Endodermal cell (in vitro differentiated cells): ENCODE results near the gene ADAMTS18. TPM values are rescaled to one million over a fixed set of nuclear protein-coding genes. Genes with fewer than 3 reads are reported as not detected.

ENCODE experiments used
- DNase-seq: peaks from one replicate; pipeline ENCODE4 v3.0.0-alpha.2; 2017
- H3K27ac ChIP-seq: 2 replicates; pipeline ENCODE4 v1.5.1; 2013; ENCODE audit warnings: mild to moderate bottlenecking, low read depth, low read length, moderate library complexity
- H3K27me3 ChIP-seq: 2 replicates; pipeline ENCODE4 v1.6.1; 2013; ENCODE audit warnings: mild to moderate bottlenecking, low read length, moderate library complexity; ENCODE audit not compliant: insufficient read depth, control insufficient read depth, poor library complexity, severe bottlenecking
- H3K36me3 ChIP-seq: 2 replicates; pipeline ENCODE4 v1.7.0; 2013; ENCODE audit warnings: mild to moderate bottlenecking, low read length, moderate library complexity; ENCODE audit not compliant: control insufficient read depth, insufficient read depth
- H3K4me1 ChIP-seq: one replicate; pipeline ENCODE4 v1.7.0; 2013; ENCODE audit warnings: low read length; ENCODE audit not compliant: control insufficient read depth, insufficient read depth
- H3K4me3 ChIP-seq: 2 replicates; pipeline ENCODE4 v1.5.1; 2013; ENCODE audit warnings: mild to moderate bottlenecking, low read length, moderate library complexity
- H3K9ac ChIP-seq: 2 replicates; pipeline ENCODE4 v1.6.1; 2013; ENCODE audit warnings: mild to moderate bottlenecking, low read length, moderate library complexity; ENCODE audit not compliant: poor library complexity, severe bottlenecking; ENCODE audit errors: extremely low read depth
- H3K9me3 ChIP-seq: 2 replicates; pipeline ENCODE4 v1.6.1; 2013; ENCODE audit warnings: mild to moderate bottlenecking, low read length, moderate library complexity; ENCODE audit not compliant: control insufficient read depth
- H3K27ac Mint-ChIP-seq: 2 replicates; pipeline ENCODE4 v1.8.0; 2020; ENCODE audit warnings: mixed read lengths
- H3K27me3 Mint-ChIP-seq: 2 replicates; pipeline ENCODE4 v1.8.0; 2021; ENCODE audit warnings: mild to moderate bottlenecking, mixed read lengths; ENCODE audit not compliant: insufficient read depth
- H3K36me3 Mint-ChIP-seq: 2 replicates; pipeline ENCODE4 v1.8.0; 2020; ENCODE audit warnings: low read depth, mixed read lengths
- H3K4me1 Mint-ChIP-seq: 2 replicates; pipeline ENCODE4 v1.8.0; 2020; ENCODE audit warnings: mixed read lengths
- H3K4me3 Mint-ChIP-seq: 2 replicates; pipeline ENCODE4 v1.8.0; 2020; ENCODE audit warnings: mild to moderate bottlenecking, moderate library complexity, mixed read lengths
- H3K9me3 Mint-ChIP-seq: 2 replicates; pipeline ENCODE4 v1.8.0; 2020; ENCODE audit warnings: mild to moderate bottlenecking, mixed read lengths
- CTCF ChIP-seq: fragments of 200-600 bp; sonication (generic); conservative IDR thresholded peaks from 2 replicates; pipeline ENCODE4 v1.5.0; 2021; ENCODE audit warnings: antibody characterized with exemption, mild to moderate bottlenecking
- WGBS, 2 experiments: methylation state at CpG; one replicate each; pipeline versions ENCODE4 v1.1.5 to v1.1.7; 2013; ENCODE audit warnings: missing lambda C conversion rate in 2 of 2, mixed read lengths in 1 of 2; ENCODE audit not compliant: insufficient coverage in 1 of 2, insufficient read length in 1 of 2; 5-methylcytosine and 5-hydroxymethylcytosine counted together
- total RNA-seq, 2 donors: library from RNA; stranded (reverse); fragmentation: NEBNext Ultra II Directional in 1 of 2; extraction: Animal tissue kit (Norgen Biotek cat#: 25700) in 1 of 2; gene quantifications; 2 replicates in 1 of 2; 3 replicates in 1 of 2; pipeline ENCODE4 v1.2.1, GENCODE V29; 2021

Gene ADAMTS18
- total RNA-seq, 2 donors from 2014 or later = 7.9 to 12.4 TPM

GRCh38 chr16:77450790-77451487, 16.1 kb upstream of the ADAMTS18 start:
- Mint-ChIP-seq H3K9me3 (no peaks in the 10 kb centered on the region), H3K4me1 (peaks cover 31% of the 10 kb centered on the region), H3K4me3 (no peak overlapping the region), H3K36me3 (no peaks in the 10 kb centered on the region), H3K27ac (no peak overlapping the region), H3K27me3 (no peaks in the 10 kb centered on the region)
- H3K9me3 ChIP-seq = no peaks in the 10 kb centered on the region
- no peak overlapping the region for H3K9ac ChIP-seq
- no peak for DNase-seq
- no peaks in the 10 kb centered on the region for H3K36me3 ChIP-seq
- H3K4me1 ChIP-seq = peaks cover 20% of the 10 kb centered on the region
- no peak for TF ChIP-seq CTCF
- H3K4me3 ChIP-seq = no peak overlapping the region
- H3K27ac ChIP-seq = no peak overlapping the region
- 89 to 91% methylated on average over 5 of the region's 5 CpGs for WGBS, 2 experiments
- no peaks in the 10 kb centered on the region for H3K27me3 ChIP-seq

- Histone ChIP-seq H3K36me3 (no peaks in the 10 kb centered on the region), H3K4me3 (no peak overlapping the region), H3K27ac (no peak overlapping the region), H3K27me3 (no peaks in the 10 kb centered on the region), H3K9me3 (no peaks in the 10 kb centered on the region), H3K4me1 (peaks cover 20% of the 10 kb centered on the region), H3K9ac (no peak overlapping the region)
- H3K27me3 Mint-ChIP-seq = no peaks in the 10 kb centered on the region
- no peaks in the 10 kb centered on the region for H3K9me3 Mint-ChIP-seq
- H3K4me3 Mint-ChIP-seq = no peak overlapping the region
- no peak for TF ChIP-seq CTCF
- H3K27ac Mint-ChIP-seq = no peak overlapping the region
- H3K4me1 Mint-ChIP-seq = peaks cover 30% of the 10 kb centered on the region
- H3K36me3 Mint-ChIP-seq = no peaks in the 10 kb centered on the region
- DNase-seq = no peak
Measured at GRCh38 chr16:77449208-77449607, 14.4 kb upstream of the ADAMTS18 start.

GRCh38 chr16:77445324-77445723, 10.5 kb upstream of the ADAMTS18 start:
- no peak overlapping the region for H3K27ac ChIP-seq
- Mint-ChIP-seq H3K36me3 (no peaks in the 10 kb centered on the region), H3K27ac (no peak overlapping the region), H3K4me1 (peaks cover 50% of the 10 kb centered on the region), H3K9me3 (no peaks in the 10 kb centered on the region), H3K4me3 (no peak overlapping the region), H3K27me3 (no peaks in the 10 kb centered on the region)
- DNase-seq = no peak
- TF ChIP-seq CTCF = no peak
- peaks cover 18% of the 10 kb centered on the region for H3K4me1 ChIP-seq
- no peak overlapping the region for H3K9ac ChIP-seq
- WGBS, 2 experiments = 95% methylated on average over 2 of the region's 2 CpGs; no CpG with 5 or more reads in 1 of the 2 experiments
- H3K9me3 ChIP-seq = no peaks in the 10 kb centered on the region
- no peaks in the 10 kb centered on the region for H3K27me3 ChIP-seq
- H3K36me3 ChIP-seq = no peaks in the 10 kb centered on the region
- no peak overlapping the region for H3K4me3 ChIP-seq
